Right atrium auricular region (tissue), 2 donors: ENCODE results near the gene ALDH1L1. TPM values are rescaled to one million over a fixed set of nuclear protein-coding genes. Genes with fewer than 3 reads are reported as not detected.
A peak's percentile ranks its signal among the peaks of the same experiment; 100 is the strongest.

Experiments used
- DNase-seq: peaks from one replicate; pipeline ENCODE4 v3.0.0-alpha.2; 2019; ENCODE audit warnings: low spot score
- H3K27ac ChIP-seq, 2 donors: fragments of 200-600 bp; sonication (generic); 1 replicate in 1 of 2; 2 replicates in 1 of 2; pipeline ENCODE4 v1.5.1; 2016 to 2019
- H3K27me3 ChIP-seq, 2 donors: fragments of 200-600 bp; sonication (generic); one replicate each; pipeline versions ENCODE4 v1.5.1 to v1.6.0; 2017 to 2019
- H3K36me3 ChIP-seq: fragments of 200-600 bp; sonication (generic); one replicate; pipeline ENCODE4 v1.5.1; 2016
- H3K4me1 ChIP-seq, 2 donors: fragments of 200-600 bp; sonication (generic); one replicate each; pipeline versions ENCODE4 v1.5.1 to v1.6.0; 2017 to 2019
- H3K4me3 ChIP-seq, 2 donors: fragments of 200-600 bp; sonication (generic); 1 replicate in 1 of 2; 2 replicates in 1 of 2; pipeline ENCODE4 v1.5.1; 2017 to 2019; ENCODE audit warnings: mild to moderate bottlenecking in 1 of 2, moderate library complexity in 1 of 2
- H3K9me3 ChIP-seq, 2 donors: fragments of 200-600 bp; sonication (generic); one replicate each; pipeline ENCODE4 v1.5.1; 2019
- CTCF ChIP-seq, 2 donors: fragments of 200-600 bp; sonication (generic); IDR thresholded peaks; one replicate each; pipeline ENCODE4 v1.5.1; 2019; ENCODE audit warnings: antibody characterized with exemption in 2 of 2
- total RNA-seq, 2 donors: library from RNA; depleted of rRNA; stranded (reverse); fragments of >200 nt; gene quantifications; one replicate each; pipeline ENCODE4 v1.1.0, GENCODE V29; 2016

ALDH1L1 gene
- total RNA-seq, 2 donors from 2014 or later = 13.7 to 24.0 TPM

- H3K36me3 ChIP-seq = no peaks in the 10 kb centered on the region
- H3K27me3 ChIP-seq = no peaks in the 10 kb centered on the region
- DNase-seq = peak; percentile 44
- no peaks in the 10 kb centered on the region for H3K9me3 ChIP-seq
- no peak for TF ChIP-seq CTCF (IDR thresholded peaks at IDR 0.05)
- H3K27ac ChIP-seq = no peak overlapping the region
- no peak overlapping the region for H3K4me3 ChIP-seq
- no peaks in the 10 kb centered on the region for H3K4me1 ChIP-seq
These were observed 27.3 kb downstream of the ALDH1L1 start for GRCh38 chr3:126152901-126153694.

GRCh38 chr3:126152458-126152857, 27.9 kb downstream of the ALDH1L1 start:
- H3K9me3 ChIP-seq = no peaks in the 10 kb centered on the region
- H3K36me3 ChIP-seq = no peaks in the 10 kb centered on the region
- no peak for DNase-seq
- H3K27me3 ChIP-seq = no peaks in the 10 kb centered on the region
- H3K4me3 ChIP-seq = no peak overlapping the region
- H3K27ac ChIP-seq = no peak overlapping the region
- H3K4me1 ChIP-seq = no peaks in the 10 kb centered on the region
- no peak for TF ChIP-seq CTCF (IDR thresholded peaks at IDR 0.05)

GRCh38 chr3:126151562-126152302, 28.7 kb downstream of the ALDH1L1 start:
- no peak for DNase-seq
- no peak for TF ChIP-seq CTCF (IDR thresholded peaks at IDR 0.05)

GRCh38 chr3:126149960-126150515, 30.3 kb downstream of the ALDH1L1 start:
- no peak for DNase-seq
- H3K27ac ChIP-seq = no peak overlapping the region
- H3K9me3 ChIP-seq = no peaks in the 10 kb centered on the region
- no peak for TF ChIP-seq CTCF (IDR thresholded peaks at IDR 0.05)
- no peaks in the 10 kb centered on the region for H3K4me1 ChIP-seq
- H3K27me3 ChIP-seq = no peaks in the 10 kb centered on the region
- no peaks in the 10 kb centered on the region for H3K36me3 ChIP-seq
- H3K4me3 ChIP-seq = no peak overlapping the region

More at GRCh38 chr3:126151562-126152302, 28.7 kb downstream of the ALDH1L1 start:
- no peaks in the 10 kb centered on the region for H3K9me3 ChIP-seq
- no peaks in the 10 kb centered on the region for H3K4me1 ChIP-seq
- no peak overlapping the region for H3K27ac ChIP-seq
- no peaks in the 10 kb centered on the region for H3K36me3 ChIP-seq
- no peak overlapping the region for H3K4me3 ChIP-seq
- no peaks in the 10 kb centered on the region for H3K27me3 ChIP-seq

- H3K27ac ChIP-seq = no peak overlapping the region
- H3K36me3 ChIP-seq = no peaks in the 10 kb centered on the region
- H3K9me3 ChIP-seq = no peaks in the 10 kb centered on the region
- no peaks in the 10 kb centered on the region for H3K27me3 ChIP-seq
- no peak overlapping the region for H3K4me3 ChIP-seq
- no peak for DNase-seq
- H3K4me1 ChIP-seq = no peaks in the 10 kb centered on the region
- no peak for TF ChIP-seq CTCF (IDR thresholded peaks at IDR 0.05)
These were observed 31.0 kb downstream of the ALDH1L1 start for GRCh38 chr3:126149256-126149902.
